ENCODE results near the gene NKPD1.

The NKPD1 gene

GRCh38 chr19:45144431-45145269 lies 16.1 kb downstream of the NKPD1 start:
- in situ Hi-C loops (cut with HindIII; ENCODE audit: low pct_ligation_motif_present, low pct_unique_long_range_greater_than_20kb, low sequenced_read_pairs) = no loop called here
- DNase-seq = no peak

GRCh38 chr19:45142726-45143110 lies 18.1 kb downstream of the NKPD1 start:
- in situ Hi-C loops (cut with HindIII; ENCODE audit: low pct_ligation_motif_present, low pct_unique_long_range_greater_than_20kb, low sequenced_read_pairs) = no loop called here
- DNase-seq = no peak

GRCh38 chr19:45142016-45142725 lies 18.6 kb downstream of the NKPD1 start:
- in situ Hi-C loops (cut with HindIII; ENCODE audit: low pct_ligation_motif_present, low pct_unique_long_range_greater_than_20kb, low sequenced_read_pairs) = no loop called here
- no peak for DNase-seq

DNA sequence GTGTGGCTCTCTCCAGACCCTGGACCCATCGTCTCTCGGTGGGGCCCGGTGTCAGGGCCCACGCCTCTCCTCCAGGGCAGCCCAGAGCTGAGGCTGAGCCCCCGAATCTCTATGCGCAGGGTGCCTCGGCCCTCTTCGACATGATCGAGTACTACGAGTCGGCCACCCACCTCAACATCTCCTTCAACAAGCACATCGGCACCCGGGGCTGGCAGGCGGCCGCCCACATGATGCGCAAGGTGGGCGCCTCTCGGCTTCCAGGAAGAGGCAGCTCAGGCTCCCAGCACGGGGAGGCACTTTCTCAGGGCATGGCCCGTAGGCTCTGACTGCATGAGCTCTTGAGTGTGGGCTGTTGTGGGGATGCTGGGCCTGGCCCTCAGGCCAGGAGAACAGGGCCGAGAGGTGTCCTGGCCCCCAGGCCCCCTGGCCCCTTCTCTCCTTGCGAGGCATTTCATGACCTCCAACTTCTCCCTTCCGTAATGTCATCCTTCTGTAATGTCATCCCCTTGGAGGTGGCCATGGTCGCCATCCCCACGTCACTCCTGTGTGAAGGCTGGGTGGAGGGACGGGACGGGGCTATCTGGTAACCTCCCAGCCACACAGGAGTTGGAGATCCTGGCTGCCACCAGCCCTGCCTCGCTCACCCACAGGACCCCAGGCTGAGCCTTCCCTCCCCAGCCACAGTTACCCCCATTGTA lies 19.4 kb downstream of the NKPD1 start:
- in situ Hi-C loops (cut with HindIII; ENCODE audit: low pct_ligation_motif_present, low pct_unique_long_range_greater_than_20kb, low sequenced_read_pairs) = no loop called here

GRCh38 chr19:45140533-45140932 lies 20.2 kb downstream of the NKPD1 start:
- DNase-seq = no peak
- in situ Hi-C loops (cut with HindIII; ENCODE audit: low pct_ligation_motif_present, low pct_unique_long_range_greater_than_20kb, low sequenced_read_pairs) = no loop called here

More for the DNA sequence above, 19.4 kb downstream of the NKPD1 start:
- no peak for DNase-seq

GRCh38 chr19:45140144-45140503 lies 20.7 kb downstream of the NKPD1 start:
- in situ Hi-C loops (cut with HindIII; ENCODE audit: low pct_ligation_motif_present, low pct_unique_long_range_greater_than_20kb, low sequenced_read_pairs) = no loop called here

DNA sequence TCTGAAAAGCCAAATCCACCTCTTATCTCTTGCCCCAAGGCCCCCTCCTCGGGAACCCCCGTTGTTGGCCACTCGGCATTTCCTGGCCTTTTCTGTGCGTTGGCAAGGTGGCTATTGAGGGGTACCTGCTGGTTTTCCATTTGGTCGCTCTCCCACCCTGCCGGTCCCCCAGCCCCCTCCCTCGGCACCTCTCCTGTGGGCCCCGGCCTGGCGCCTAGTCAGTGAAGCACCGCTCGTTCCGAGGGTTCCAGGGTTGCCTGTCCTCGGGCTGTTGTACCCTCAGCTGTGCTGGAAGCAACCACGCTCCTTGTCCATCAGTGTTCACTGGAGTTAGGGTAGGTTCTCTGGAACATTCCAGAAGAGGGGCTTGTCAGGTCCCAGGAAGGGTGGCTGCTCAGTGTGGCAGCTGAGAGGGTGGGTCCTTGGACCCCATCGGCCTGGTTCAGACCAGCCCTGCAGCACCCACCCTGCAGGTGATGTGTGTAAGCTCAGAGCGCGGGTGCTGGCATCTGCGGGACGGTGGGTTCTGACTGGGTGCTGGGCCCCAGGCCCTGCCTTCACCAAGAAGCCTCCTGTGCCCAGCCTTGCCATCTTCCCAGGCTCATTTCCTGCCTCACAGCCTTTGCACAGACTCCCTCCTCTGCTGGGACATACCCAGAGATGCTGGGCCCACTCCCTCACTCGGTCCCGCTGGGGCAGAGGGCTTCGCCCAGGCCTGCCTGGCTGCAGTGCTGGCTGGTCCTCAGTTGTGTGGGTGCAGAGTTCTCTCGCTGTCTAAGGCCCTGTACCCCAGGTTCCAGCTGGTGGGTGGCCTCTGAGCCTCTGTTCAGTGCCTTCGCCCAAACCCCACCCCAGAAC lies 21.3 kb downstream of the NKPD1 start:
- DNase-seq = no peak
- in situ Hi-C loops (cut with HindIII; ENCODE audit: low pct_ligation_motif_present, low pct_unique_long_range_greater_than_20kb, low sequenced_read_pairs) = no loop called here

More at GRCh38 chr19:45140144-45140503, 20.7 kb downstream of the NKPD1 start:
- DNase-seq = no peak

GRCh38 chr19:45138303-45138751 lies 22.5 kb downstream of the NKPD1 start:
- DNase-seq = no peak
- in situ Hi-C loops (cut with HindIII; ENCODE audit: low pct_ligation_motif_present, low pct_unique_long_range_greater_than_20kb, low sequenced_read_pairs) = no loop called here

DNA sequence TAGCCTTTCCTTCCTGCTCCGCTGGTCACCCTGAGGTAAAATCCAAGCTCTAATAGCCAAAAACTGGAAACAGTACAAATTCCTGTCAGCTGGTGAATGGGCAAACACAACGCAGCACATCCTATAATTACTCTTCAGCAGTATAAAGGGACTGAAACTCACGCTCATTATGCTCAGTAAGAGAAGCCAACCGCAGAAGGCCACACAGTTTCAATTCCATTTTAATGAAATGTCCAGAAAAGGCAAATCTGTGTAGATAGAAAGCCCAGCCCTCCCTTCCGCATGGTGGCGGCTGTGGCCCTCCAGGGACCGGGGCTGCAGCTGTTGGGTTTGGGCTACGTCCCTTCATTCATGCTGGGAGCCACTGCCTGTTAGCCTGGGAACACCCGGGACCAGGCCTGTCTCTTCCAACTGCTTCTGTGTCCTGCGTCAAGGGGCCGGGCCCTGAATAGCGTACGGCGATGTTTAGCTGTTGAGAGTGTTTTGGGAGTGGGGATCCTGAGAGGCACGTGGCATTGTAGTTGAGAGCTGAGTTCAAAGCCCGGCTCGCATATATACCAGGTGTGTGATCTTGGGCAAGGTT lies 23.5 kb downstream of the NKPD1 start:
- in situ Hi-C loops (cut with HindIII; ENCODE audit: low pct_ligation_motif_present, low pct_unique_long_range_greater_than_20kb, low sequenced_read_pairs) = no loop called here
- DNase-seq = no peak

DNA sequence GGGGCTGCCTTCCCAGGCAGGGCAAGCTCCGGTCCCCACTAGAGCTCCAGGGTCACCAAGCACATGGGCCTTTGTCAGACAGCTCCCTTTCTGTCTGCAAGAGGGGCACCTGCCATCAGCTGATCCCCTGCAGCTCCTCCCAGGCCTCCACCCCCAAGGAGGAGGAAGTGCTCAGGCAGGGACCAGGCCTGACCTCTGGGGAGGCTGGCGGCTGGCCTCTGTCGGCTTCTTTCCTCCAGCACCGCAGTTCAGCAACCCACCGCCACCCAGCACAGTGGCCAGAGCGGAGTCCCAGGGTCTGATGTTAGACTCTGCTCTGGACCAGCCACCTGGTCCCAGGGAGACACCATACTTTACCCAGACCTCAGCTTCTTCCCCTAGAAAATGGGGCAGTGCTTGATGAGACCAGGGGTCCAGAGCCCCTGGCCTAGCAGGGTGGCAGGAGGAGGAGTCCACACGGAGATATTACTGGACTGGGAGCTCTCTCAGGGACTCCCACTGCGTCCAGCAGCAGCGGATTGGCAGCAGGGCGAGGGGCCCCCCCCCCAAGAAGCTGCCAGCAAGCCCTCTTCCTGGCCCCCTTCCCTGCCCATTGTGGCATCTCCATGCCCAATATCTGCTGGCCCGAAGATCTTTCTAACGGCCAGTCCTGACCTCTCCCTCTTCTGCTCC lies 24.1 kb downstream of the NKPD1 start:
- no peak for DNase-seq
- in situ Hi-C loops (cut with HindIII; ENCODE audit: low pct_ligation_motif_present, low pct_unique_long_range_greater_than_20kb, low sequenced_read_pairs) = no loop called here

DNA sequence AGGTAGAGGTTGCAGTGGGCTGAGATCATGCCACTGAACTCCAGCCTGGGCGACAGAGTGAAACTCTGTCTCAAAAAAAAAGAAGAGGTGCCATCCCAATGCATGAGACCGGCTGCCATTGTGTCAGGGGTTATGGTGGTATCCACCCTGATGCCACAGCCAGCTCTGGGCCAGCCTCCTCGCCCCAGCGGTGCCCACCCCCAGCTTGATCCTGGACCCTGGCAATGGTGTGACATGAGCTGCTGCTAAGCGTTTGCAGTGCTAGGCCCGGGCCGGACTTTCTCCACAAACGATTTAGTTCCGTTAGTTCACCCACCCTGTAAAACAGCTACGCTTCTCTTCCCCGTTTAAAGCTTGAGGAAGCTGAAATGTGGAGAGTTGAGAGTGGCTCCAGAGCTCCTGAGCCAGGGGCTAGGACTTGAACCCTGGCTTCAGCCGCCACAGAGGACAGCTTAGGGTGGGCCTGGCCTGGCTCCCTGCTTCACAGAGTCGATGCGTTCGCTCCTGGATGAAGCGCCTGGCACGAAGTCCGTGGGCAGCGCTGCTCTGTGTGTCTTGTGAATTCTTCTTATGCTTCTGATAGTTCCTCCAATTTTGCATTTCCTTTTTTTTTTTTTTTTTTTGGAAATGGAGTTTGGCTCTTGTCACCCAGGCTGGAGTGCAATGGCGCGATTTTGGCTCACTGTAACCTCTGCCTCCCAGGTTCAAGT lies 25.5 kb downstream of the NKPD1 start:
- in situ Hi-C loops (cut with HindIII; ENCODE audit: low pct_ligation_motif_present, low pct_unique_long_range_greater_than_20kb, low sequenced_read_pairs) = no loop called here
- DNase-seq = no peak

- in situ Hi-C loops (cut with HindIII; ENCODE audit: low pct_ligation_motif_present, low pct_unique_long_range_greater_than_20kb, low sequenced_read_pairs) = no loop called here
- no peak for DNase-seq
These were observed 27.1 kb downstream of the NKPD1 start for GRCh38 chr19:45133661-45134060.

DNA sequence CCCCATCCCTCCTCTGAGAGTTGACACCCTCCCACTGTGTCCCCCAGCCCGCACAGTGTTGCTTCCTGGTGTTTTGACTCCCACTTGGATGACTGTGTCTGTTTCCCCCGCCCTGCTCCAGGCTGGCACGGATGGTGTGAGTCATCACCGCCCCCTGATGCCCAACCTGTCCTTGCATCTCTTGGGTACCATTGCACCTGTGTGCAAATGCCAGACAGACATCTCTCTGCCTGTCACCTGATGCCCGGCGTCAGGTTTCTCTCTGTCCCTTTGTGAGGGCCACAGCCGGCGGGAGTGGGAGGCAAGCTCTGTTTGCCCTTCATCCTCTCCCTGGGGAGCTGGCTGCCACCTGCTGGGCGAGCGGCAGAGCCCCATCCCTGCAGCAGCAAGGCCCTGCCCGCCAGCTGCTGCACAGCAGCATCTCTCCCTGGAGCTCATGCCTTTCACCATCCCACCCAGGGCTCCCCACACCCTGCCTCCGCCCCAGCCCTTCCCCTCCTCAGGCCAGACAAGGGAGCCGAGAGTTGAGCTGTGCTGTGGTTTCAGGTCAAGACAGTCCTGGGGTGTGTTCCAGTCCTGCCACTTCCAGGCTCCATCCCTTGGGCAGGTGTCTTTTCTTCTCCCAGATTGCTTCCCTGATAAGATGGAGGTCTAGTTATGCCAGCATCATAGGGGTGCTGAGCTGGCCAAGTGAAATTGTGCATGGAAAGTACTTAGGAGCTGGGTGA lies 29.7 kb downstream of the NKPD1 start:
- in situ Hi-C loops (cut with HindIII; ENCODE audit: low pct_ligation_motif_present, low pct_unique_long_range_greater_than_20kb, low sequenced_read_pairs) = no loop called here
- peak; percentile 21 for DNase-seq

DNA sequence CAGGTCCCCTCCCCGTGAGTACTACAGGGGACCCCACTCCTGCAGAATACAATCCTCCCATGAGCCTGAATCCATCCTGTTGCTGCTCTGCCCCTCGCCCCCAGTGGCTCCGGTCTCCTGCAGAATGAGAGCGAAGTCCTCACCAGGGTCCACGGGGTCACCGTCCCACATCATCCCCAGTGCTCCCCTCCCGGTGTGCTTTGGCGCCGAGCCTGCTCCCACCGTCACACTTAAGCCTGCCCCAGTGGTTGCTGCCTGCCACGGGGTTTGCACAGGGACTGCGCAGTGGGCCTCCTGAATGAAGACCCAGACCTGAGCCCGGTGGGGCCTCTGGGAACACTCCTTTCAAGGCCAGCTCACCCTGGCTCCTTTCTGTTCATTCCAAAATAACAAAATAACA lies 30.5 kb downstream of the NKPD1 start:
- in situ Hi-C loops (cut with HindIII; ENCODE audit: low pct_ligation_motif_present, low pct_unique_long_range_greater_than_20kb, low sequenced_read_pairs) = no loop called here
- DNase-seq = no peak

GRCh38 chr19:45128806-45129205 lies 32.0 kb downstream of the NKPD1 start:
- in situ Hi-C loops (cut with HindIII; ENCODE audit: low pct_ligation_motif_present, low pct_unique_long_range_greater_than_20kb, low sequenced_read_pairs) = no loop called here
- no peak for DNase-seq

- no peak for DNase-seq
- in situ Hi-C loops (cut with HindIII; ENCODE audit: low pct_ligation_motif_present, low pct_unique_long_range_greater_than_20kb, low sequenced_read_pairs) = no loop called here
These were observed 32.6 kb downstream of the NKPD1 start for GRCh38 chr19:45128146-45128545.

- no peak for DNase-seq
- in situ Hi-C loops (cut with HindIII; ENCODE audit: low pct_ligation_motif_present, low pct_unique_long_range_greater_than_20kb, low sequenced_read_pairs) = no loop called here
These were observed 34.1 kb downstream of the NKPD1 start for GRCh38 chr19:45126654-45127053.

Measured in ACHN (cell line).